Lower leg skin (tissue), 3 donors: Measurements from ENCODE around the gene RBM33.

Experiments used
- POLR2A ChIP-seq, 2 donors: fragments of 450-650 bp; IDR thresholded peaks; one replicate each; pipeline ENCODE4 v1.6.1; 2016 to 2017; ENCODE audit warnings: antibody characterized with exemption in 2 of 2, mild to moderate bottlenecking in 1 of 2, moderate library complexity in 1 of 2
- TF ChIP-seq, protein P1 (sequence below), 3 donors: fragments of 450-650 bp; IDR thresholded peaks; one replicate each; pipeline ENCODE4 v1.5.1; 2016; ENCODE audit warnings: antibody characterized with exemption in 3 of 3, mild to moderate bottlenecking in 3 of 3, moderate library complexity in 2 of 3

DNA sequence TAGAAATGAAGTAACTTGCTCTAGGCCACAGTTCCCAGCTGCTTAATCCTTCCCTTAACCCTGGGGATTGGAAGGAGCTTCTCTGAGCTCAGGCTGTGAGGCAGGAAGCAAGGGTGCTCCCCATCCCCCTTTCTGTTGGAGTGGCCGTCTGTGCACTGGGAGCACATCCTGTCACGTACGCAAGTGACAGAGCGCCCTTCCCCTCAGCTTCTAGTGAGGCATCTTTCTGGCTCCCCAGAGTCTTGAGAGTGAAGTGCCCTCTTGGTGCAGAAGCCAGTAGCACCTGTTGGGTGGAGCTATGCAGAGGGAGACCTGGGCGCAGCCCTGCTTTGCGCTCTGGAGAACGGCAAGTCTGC lies 120.0 kb downstream of the RBM33 start:
- TF ChIP-seq, protein P1, sequence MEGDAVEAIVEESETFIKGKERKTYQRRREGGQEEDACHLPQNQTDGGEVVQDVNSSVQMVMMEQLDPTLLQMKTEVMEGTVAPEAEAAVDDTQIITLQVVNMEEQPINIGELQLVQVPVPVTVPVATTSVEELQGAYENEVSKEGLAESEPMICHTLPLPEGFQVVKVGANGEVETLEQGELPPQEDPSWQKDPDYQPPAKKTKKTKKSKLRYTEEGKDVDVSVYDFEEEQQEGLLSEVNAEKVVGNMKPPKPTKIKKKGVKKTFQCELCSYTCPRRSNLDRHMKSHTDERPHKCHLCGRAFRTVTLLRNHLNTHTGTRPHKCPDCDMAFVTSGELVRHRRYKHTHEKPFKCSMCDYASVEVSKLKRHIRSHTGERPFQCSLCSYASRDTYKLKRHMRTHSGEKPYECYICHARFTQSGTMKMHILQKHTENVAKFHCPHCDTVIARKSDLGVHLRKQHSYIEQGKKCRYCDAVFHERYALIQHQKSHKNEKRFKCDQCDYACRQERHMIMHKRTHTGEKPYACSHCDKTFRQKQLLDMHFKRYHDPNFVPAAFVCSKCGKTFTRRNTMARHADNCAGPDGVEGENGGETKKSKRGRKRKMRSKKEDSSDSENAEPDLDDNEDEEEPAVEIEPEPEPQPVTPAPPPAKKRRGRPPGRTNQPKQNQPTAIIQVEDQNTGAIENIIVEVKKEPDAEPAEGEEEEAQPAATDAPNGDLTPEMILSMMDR (IDR thresholded peaks at IDR 0.05): no peak
- no peak for TF ChIP-seq POLR2A (IDR thresholded peaks at IDR 0.05)
